Gastrocnemius medialis (tissue), 4 donors: ENCODE data around the gene GH1. TPM values are rescaled to one million over a fixed set of nuclear protein-coding genes. Genes with fewer than 3 reads are reported as not detected.

ENCODE experiments used
- ATAC-seq, 2 donors: fragments of 150-250 bp; one replicate each; pipeline ENCODE4 v1.9.1; 2016
- DNase-seq, 2 donors: peaks; one replicate each; pipeline ENCODE4 v3.0.0-alpha.2; 2019
- H3K27ac ChIP-seq, 4 donors: fragments of 200-600 bp; sonication (generic); 1 replicate in 1 of 4; 2 replicates in 3 of 4; pipeline ENCODE4 v1.5.1; 2016 to 2018; ENCODE audit warnings: mild to moderate bottlenecking in 2 of 4, moderate library complexity in 1 of 4
- H3K27me3 ChIP-seq, 3 donors: fragments of 200-600 bp; sonication (generic) in 2 of 3; 1 replicate in 1 of 3; 2 replicates in 2 of 3; pipeline versions ENCODE4 v1.5.1 to v1.6.0; 2016 to 2019; ENCODE audit warnings: mild to moderate bottlenecking in 1 of 3, moderate library complexity in 1 of 3
- H3K36me3 ChIP-seq, 2 donors: fragments of 200-600 bp; sonication (generic) in 1 of 2; one replicate each; pipeline ENCODE4 v1.5.1; 2017 to 2018
- H3K4me1 ChIP-seq, 2 donors: fragments of 200-600 bp; sonication (generic) in 1 of 2; one replicate each; pipeline ENCODE4 v1.5.1; 2016 to 2017; ENCODE audit warnings: mild to moderate bottlenecking in 2 of 2
- H3K4me3 ChIP-seq, 4 donors: fragments of 200-600 bp; sonication (generic) in 3 of 4; 1 replicate in 1 of 4; 2 replicates in 3 of 4; pipeline ENCODE4 v1.5.1; 2016 to 2019; ENCODE audit warnings: mild to moderate bottlenecking in 2 of 4
- H3K9me3 ChIP-seq, 3 donors: fragments of 200-600 bp; sonication (generic) in 2 of 3; 1 replicate in 1 of 3; 2 replicates in 2 of 3; pipeline ENCODE4 v1.5.1; 2016 to 2019
- POLR2A ChIP-seq, 2 donors: fragments of 450-650 bp; IDR thresholded peaks; one replicate each; pipeline ENCODE4 v1.6.1; 2017; ENCODE audit warnings: antibody characterized with exemption in 2 of 2, mild to moderate bottlenecking in 2 of 2, moderate library complexity in 2 of 2
- in situ Hi-C, 4 donors: fragments of 200-750 bp; cut with MboI; loops; one replicate each; pipeline versions ENCODE4 v1.15.0 to v1.8.0; 2017; ENCODE audit warnings: low sequenced_read_pairs in 4 of 4
- intact Hi-C: fragments of 100-400 bp; cut with DNase I; formaldehyde crosslinking; loops from one replicate; pipeline ENCODE4 v1.15.1; 2023; ENCODE audit warnings: low total_unique reads
- total RNA-seq, 4 donors: library from RNA; depleted of rRNA; stranded (reverse); fragments of >200 nt; gene quantifications; one replicate each; pipeline versions ENCODE4 v1.1.0 to v1.2.3, GENCODE V29; 2016
- TF ChIP-seq, protein P1 (sequence below), 5 experiments: fragments of 450-650 bp in 3 of 5; fragments of 200-600 bp in 2 of 5; sonication (generic) in 2 of 5; IDR thresholded peaks in 4 of 5; conservative IDR thresholded peaks in 1 of 5; 1 replicate in 4 of 5; 2 replicates in 1 of 5; pipeline ENCODE4 v1.5.1; 2016 to 2019; ENCODE audit warnings: antibody characterized with exemption in 5 of 5, mild to moderate bottlenecking in 3 of 5, moderate library complexity in 3 of 5

Gene GH1
- total RNA-seq, 4 donors from 2014 or later: not detected

DNA sequence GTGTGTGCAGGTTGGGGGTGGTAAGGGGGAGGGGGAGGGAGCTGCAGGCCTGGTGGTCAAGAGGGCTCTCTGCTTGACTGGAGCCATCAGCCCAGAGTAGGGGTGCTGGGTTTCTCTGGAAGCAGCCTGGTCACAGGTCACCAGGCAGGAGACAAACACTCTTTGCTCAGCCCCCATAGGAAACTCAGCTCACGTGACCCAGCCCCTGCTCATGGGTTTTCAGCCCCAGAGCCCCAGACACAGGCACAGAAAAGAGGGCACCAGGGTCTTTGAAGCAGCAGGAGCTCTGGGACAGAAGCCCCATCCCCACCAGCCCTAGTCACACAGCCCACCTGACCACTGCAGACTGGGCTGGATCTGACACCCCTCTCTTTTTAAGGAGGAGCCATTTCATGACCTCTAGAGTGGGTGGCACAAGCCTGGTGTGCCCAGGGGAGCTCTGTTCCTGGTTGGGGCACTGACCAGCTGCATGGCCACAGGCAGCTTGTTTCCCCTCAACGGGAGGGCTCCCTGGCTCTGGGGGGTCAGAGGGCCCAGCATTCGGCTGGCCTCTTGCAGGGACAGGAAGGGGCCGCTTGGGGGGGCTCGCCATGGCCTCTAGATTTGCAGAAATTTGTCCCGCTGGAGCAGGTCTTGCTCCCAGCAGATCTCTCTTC, 27.3 kb upstream of the GH1 start:
- DNase-seq (no peak), ATAC-seq (no peak)
- intact Hi-C loops (loop anchor here (2.0 kb wide), 1 partner anchor 27 kb away; the partner anchor contains the start of gene GH1), in situ Hi-C loops (no loop called here)
- Histone ChIP-seq H3K27me3 (no peaks in the 10 kb centered on the region), H3K4me1 (peaks cover 40 to 48% of the 10 kb centered on the region in 2 donors), H3K36me3 (peaks cover 0 to 41% of the 10 kb centered on the region in 2 donors), H3K9me3 (no peaks in the 10 kb centered on the region), H3K4me3 (no peak overlapping the region), H3K27ac (peak overlapping the region; percentile 78 to 99 (median 88))
- no peak for TF ChIP-seq POLR2A (IDR thresholded peaks at IDR 0.05)
- TF ChIP-seq, protein P1, sequence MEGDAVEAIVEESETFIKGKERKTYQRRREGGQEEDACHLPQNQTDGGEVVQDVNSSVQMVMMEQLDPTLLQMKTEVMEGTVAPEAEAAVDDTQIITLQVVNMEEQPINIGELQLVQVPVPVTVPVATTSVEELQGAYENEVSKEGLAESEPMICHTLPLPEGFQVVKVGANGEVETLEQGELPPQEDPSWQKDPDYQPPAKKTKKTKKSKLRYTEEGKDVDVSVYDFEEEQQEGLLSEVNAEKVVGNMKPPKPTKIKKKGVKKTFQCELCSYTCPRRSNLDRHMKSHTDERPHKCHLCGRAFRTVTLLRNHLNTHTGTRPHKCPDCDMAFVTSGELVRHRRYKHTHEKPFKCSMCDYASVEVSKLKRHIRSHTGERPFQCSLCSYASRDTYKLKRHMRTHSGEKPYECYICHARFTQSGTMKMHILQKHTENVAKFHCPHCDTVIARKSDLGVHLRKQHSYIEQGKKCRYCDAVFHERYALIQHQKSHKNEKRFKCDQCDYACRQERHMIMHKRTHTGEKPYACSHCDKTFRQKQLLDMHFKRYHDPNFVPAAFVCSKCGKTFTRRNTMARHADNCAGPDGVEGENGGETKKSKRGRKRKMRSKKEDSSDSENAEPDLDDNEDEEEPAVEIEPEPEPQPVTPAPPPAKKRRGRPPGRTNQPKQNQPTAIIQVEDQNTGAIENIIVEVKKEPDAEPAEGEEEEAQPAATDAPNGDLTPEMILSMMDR (IDR thresholded peaks at IDR 0.05 in 4 of 5, conservative IDR thresholded peaks at IDR 0.05 in 1 of 5): no peak

DNA sequence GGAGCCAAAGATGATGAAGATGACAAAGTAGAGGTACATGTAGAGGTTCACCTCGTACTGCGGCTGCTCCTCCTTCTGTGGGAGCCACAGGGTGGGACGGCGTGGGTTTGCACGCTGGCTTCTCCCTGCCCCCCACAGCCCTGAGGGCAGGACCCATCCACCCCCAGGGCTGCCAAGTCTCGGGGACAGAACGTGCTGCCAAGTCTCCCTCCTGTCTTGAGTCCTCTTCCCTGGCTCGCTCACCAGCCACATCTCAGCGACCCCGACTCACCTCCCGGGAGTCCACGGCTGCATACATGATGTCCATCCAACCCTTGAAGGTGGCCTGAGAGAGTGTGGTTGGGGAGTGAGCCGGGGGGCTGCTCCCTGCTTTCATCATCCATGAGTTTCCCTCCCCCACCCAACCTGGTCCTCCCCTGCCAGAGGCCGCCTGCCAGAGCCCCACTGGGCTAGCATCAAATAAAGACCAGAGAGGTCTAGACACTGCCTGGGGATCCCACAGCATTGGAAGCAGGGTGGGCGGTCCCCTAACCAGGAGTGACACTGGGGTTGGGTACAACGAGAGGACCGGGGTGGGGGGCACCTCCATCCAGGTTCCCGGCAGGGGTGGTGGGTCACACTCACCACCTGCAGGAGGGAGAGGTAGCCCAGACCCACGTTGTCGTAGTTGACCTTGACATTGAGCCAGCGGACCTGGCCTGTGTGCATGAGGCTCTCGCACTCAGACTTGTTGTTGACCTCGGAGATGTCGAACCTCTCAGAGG, 26.3 kb upstream of the GH1 start:
- in situ Hi-C loops: no loop called here
- peaks cover 0 to 51% of the 10 kb centered on the region in 2 donors for H3K36me3 ChIP-seq
- peaks cover 30 to 38% of the 10 kb centered on the region in 2 donors for H3K4me1 ChIP-seq

DNA sequence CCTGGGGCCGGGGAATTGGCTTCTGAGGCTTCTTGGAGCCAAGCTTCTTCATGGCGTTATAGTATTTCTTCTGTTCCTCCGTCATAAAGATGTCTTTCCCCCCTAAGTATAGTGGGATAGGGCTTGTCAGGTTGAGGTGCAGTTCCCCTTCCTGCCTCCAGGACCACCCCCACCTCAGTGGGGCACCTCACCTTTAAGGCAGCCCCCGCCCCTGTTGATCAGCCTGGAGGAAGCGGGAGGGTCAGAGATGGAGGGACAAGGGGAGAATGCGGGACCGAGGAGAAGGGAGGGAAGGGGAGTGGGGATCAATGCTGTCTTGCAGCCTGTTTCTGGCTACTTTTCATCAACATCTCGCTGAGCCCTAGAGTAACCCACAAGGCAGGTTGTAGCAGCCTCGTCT, 25.1 kb upstream of the GH1 start:
- intact Hi-C loops (no loop called here), in situ Hi-C loops (no loop called here)
- Histone ChIP-seq H3K27me3 (no peaks in the 10 kb centered on the region), H3K4me1 (peaks cover 21 to 26% of the 10 kb centered on the region in 2 donors), H3K9me3 (no peaks in the 10 kb centered on the region), H3K36me3 (peaks cover 0 to 58% of the 10 kb centered on the region in 2 donors), H3K4me3 (no peak overlapping the region), H3K27ac (peak overlapping the region; percentile 78 to 99 (median 88))
- ATAC-seq (no peak), DNase-seq (no peak)
- TF ChIP-seq POLR2A (IDR thresholded peaks at IDR 0.05): no peak
- TF ChIP-seq, protein P1 (IDR thresholded peaks at IDR 0.05 in 4 of 5, conservative IDR thresholded peaks at IDR 0.05 in 1 of 5): peak in 3 of 5 experiments; percentile 22 to 44 (median 29)

More for the DNA sequence above, 26.3 kb upstream of the GH1 start:
- TF ChIP-seq POLR2A (IDR thresholded peaks at IDR 0.05): no peak
- TF ChIP-seq, protein P1 (IDR thresholded peaks at IDR 0.05 in 4 of 5, conservative IDR thresholded peaks at IDR 0.05 in 1 of 5): no peak
- H3K27me3 ChIP-seq: no peaks in the 10 kb centered on the region
- peak overlapping the region; percentile 78 to 99 (median 88) for H3K27ac ChIP-seq
- intact Hi-C loops: no loop called here
- peak; percentile 21 to 38 for ATAC-seq
- H3K4me3 ChIP-seq: no peak overlapping the region
- peak in 1 of 2 donors; percentile 82 for DNase-seq
- no peaks in the 10 kb centered on the region for H3K9me3 ChIP-seq

DNA sequence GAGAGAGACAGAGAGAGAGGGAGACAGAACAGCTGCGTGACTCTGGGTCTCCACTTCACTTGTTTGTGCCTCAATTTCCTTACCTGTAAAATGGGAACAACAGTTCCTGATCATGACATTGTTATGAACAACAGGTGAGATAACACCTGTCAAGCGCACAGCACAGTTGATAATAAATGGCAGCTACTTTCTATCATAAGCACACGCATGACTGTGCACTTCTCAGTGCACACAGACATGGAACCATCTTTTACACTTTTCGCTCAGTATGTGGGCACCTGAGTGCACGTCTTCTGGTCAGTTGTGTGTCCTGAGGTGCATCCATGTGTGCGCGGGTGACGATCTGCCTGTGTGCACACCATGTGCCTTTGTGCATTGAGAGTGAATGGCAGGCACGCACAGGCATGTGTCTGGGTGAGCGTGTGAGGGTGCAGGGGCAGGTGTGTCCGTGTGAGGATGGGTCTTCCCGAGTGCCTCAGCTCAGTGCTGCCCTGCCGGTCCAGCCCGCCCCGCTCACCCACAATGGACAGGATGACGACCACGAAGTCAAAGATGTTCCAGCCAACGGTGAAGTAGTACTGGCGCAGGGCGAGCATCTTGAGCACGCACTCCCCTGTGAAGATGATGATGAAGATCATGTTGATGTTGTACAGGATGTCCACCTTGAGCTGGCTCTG, 23.8 kb upstream of the GH1 start:
- Histone ChIP-seq H3K9me3 (no peaks in the 10 kb centered on the region), H3K27me3 (no peaks in the 10 kb centered on the region), H3K36me3 (peaks cover 0 to 58% of the 10 kb centered on the region in 2 donors), H3K27ac (peak overlapping the region in 2 of 4 donors; percentile 80 to 99), H3K4me3 (no peak overlapping the region), H3K4me1 (peaks cover 21 to 26% of the 10 kb centered on the region in 2 donors)
- in situ Hi-C loops (no loop called here), intact Hi-C loops (no loop called here)
- DNase-seq: no peak
- TF ChIP-seq, protein P1 (IDR thresholded peaks at IDR 0.05 in 4 of 5, conservative IDR thresholded peaks at IDR 0.05 in 1 of 5): no peak
- no peak for TF ChIP-seq POLR2A (IDR thresholded peaks at IDR 0.05)
- ATAC-seq: no peak
